ENCODE measurements around the gene SOX6.
A peak's percentile ranks its signal among the peaks of the same experiment; 100 is the strongest.

The SOX6 gene

DNA sequence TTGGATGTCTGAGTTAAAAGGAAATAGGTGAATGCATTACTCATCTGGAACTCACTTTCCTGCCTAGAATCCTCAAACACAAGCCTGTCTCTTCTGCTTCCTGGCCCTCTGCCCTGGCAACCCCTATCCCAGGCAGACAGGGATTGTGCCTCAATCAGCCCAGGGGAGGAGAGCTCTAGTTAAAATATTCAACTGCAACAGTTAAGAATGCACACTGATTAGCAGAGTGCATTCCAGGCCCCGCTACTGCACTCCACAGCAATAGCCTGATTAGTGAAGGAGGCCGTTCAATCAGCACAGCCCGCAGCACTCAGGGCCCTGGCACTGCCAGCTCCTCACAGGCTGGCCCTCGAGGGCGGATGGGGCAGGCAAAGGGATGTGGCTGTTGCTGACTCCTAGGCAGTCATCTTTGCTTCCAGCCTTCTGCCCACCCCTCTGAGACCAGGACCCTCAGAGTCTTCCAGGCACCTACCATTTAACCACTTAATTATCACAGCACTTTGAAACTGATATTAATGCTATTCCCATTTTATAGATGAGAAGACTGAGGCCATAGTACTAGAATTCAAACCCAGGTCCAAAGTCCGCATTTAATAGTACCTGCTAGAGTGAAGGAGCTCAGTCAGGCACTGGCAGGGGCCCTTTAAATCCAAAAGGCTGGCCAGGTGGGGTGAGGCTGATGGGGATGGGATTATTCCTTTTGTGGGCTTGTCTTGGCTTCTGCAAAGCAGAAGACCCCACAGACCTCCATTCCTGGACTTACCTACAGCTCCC lies 435.3 kb downstream of the SOX6 start:
- no peak for DNase-seq

DNA sequence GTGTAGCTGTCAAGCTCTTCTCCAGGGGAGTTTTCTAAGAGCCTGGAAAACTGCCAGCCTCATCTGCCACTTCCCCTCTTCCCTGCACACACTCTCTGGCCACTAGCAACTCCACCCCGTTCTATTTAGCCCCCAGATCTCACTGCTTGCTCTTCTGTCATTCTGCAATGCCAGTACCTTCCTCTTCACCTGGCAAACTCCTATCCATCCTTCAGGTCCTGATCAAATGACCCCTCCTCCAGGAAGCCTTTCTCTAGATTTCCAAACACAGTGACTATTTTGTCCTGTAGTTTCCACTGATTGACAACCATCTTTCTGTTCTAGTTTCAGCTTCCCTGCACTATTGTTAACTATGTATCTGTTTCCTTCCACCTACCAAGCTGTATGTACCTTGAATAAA lies 437.7 kb downstream of the SOX6 start:
- peak; percentile 23 for DNase-seq

DNA sequence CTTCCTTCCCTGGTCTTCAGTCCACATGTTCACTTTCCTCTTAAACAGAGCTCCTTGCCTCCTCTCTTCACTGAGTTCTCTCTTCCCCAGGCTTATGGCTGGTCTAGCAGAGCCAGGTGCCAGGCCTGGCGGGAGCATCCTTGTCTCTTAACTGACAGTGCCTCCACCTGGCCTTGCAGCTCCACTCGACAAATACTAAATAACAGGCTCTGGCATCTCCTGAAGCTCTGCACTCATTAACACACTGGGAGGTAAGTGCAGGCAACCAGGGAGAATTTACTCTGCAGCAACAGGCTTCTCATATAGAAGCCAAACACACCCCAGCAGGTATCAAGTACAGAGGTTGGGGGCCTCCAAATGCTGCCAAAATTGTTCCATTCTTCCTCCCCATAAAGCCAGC lies 438.1 kb downstream of the SOX6 start:
- peak; percentile 71 for DNase-seq
